T follicular helper cell (primary cell): Measurements from ENCODE around the gene PIK3R5.

ENCODE experiments used
- DNase-seq: peaks from one replicate; pipeline ENCODE4 v3.0.0-alpha.2; 2020; ENCODE audit warnings: low read depth

Gene PIK3R5

GRCh38 chr17:8953156-8953885 is 12.2 kb downstream of the PIK3R5 start:
- no peak for DNase-seq

DNA sequence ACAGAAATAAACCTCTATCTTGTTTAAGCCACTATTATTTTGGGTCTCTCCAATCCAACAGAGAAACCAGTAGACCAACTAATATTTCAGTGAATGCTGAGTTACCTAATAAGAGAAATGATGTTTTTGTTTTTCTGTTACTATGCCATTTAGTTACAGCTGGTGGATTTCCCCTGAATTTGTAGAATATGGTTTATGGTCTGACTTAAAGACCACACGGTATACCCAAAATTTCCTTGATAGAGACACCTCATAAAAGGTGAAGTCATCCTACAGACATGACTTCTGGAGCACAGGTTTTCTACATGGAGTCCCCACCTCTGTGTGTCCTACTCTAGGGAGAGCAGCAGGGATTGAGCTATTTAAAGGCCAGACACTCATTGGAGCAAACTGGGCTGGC is 13.3 kb downstream of the PIK3R5 start:
- no peak for DNase-seq

GRCh38 chr17:8951206-8951605 is 14.3 kb downstream of the PIK3R5 start:
- no peak for DNase-seq

DNA sequence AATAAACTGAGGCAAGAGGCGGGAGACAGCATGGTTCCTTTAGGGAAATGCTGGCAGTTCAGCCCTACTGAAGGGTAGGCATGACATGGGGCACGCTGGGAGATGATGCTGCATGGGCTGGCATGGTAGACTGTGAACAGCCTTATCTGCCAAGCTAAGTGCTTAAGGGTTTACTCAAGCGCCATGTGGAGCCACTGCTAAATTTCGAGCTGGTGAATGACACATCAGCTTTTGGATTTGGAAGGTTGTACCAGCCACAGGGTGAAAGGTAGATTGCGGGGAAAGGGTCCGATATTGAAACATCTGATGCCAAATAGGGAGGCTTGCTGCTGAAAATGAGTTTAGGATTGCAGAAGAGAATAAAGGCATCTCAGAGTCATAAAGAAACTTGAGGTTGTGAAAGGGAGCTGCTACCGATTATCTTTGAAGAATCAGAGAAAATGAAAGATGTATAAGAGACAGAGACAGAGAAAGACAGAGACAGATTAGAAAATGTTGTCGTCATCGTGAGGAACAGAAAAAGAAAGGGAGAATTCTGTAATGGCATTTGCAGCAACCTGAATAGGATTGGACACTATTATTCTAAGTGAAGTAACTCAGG is 16.3 kb downstream of the PIK3R5 start:
- no peak for DNase-seq

- DNase-seq = no peak
These were observed 17.0 kb downstream of the PIK3R5 start for GRCh38 chr17:8948462-8948861.

DNA sequence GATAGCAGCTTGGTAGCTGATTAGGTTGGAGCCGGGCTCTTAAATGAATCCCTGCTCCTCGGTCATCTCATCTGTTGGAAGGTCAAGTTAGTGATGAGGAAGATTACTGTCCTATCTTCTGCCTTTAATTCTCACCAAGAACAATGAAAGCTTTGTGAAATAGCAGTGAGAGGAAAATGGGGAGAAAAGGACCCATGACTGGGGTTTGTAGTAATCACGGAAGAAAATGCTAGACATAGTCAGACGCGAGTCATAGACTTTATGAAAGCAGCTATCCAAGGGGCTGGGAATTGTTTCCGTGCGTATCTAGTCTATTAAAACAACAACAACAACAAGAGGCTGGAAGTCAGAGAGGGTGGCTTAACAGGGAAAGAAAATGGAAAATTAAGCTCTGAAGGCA is 18.3 kb downstream of the PIK3R5 start:
- DNase-seq = no peak

GRCh38 chr17:8946476-8946875 is 19.0 kb downstream of the PIK3R5 start:
- DNase-seq = no peak

DNA sequence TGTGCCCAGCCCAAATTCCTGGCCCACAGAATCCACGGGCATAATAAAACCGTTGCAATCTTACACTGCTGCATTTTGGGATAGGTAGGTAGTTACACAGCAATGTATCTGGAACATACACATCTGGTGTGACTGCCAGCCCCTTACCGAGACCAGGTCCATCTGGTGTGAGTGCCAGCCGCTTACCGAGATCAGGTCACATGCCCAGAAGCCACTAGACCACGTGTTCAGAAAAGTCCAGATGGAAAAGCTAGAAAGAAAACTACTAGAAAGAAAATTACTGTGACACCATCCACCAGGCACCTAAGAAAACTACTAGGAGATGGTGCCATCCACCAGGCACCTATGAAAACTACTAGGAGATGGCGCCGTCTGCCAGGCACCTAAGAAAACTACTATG is 19.4 kb downstream of the PIK3R5 start:
- DNase-seq = no peak

DNA sequence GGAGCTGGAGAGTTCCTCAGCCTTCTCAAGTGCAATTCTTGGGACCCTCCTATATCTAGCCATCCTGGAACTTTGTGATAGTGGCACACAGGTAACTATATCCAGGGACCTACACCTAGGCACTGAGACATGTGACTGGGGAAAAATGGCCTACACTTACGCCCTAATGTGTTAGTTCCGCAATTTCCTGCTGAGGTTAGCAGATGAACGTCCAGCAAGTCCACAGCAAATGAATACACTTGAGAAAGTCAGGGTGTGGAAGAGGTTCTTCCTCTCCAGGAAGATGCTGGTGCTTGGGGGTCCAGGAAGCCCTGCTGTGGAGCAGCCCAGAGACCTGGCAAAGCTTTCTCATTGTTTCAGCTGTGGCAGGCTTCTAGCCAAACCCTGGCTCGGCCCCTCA is 20.8 kb downstream of the PIK3R5 start:
- DNase-seq = no peak

- no peak for DNase-seq
These were observed 21.4 kb downstream of the PIK3R5 start for GRCh38 chr17:8944083-8944482.

DNA sequence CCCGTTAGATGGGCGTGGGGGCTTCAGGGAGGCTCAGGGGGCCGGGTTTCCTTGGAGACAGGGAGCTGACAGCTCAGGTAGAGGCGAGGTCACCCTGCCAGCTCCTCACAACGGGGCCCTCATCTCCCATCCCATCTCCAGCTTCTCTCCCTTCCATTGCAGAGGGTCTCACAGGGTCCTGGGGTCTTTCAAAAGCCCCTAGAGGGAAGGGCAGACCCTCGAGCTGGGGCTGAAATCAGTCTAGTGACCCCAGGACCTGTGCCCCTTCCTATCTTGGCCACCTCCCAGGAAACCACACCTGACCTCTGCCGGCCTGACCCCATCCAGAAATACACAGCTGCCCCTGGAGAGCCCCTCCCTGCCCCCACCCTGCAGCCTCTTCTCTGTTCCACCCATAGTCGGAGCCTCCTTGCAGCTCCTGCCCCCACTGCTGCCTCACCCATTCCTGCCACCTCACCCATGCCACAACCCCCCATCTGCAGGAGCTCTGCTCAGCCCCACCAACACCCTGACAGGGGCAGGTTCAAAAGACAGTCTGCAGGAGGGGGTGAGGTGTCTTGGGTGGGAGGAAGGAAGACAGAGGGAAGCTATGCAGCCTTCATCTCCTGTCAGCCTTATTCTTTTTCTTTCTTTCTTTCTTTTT is 23.4 kb downstream of the PIK3R5 start:
- DNase-seq = no peak

GRCh38 chr17:8941520-8941919 is 24.0 kb downstream of the PIK3R5 start:
- DNase-seq = no peak

DNA sequence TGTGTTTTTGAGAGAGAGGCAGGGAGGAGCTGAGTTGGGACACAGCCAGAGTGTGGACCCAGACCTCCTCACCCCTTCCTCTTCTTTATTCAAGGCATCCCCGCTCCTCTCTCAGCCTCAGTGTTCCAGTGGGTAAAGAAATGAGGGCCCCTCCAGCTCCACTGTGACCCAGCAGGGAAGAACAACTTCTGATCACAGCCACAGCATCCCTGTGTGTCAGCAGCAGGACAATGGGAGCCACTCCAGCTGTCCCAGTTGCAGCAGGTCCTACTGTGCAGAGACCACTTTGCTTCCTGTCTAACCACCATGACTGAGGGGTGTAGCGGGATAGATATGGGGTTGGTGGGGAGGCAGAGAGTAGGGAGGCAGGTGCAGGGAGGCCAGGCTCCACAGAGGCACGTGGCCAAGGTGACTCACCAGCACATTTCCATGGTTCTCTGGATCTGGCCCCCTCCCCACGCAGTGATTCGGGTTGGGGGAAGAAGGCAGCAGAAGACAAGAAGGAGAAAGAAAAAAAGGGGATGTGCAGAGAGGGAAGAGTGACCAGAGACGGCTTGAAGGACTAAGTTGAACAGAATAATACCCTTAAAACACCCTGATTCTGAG is 24.5 kb downstream of the PIK3R5 start:
- no peak for DNase-seq

- no peak for DNase-seq
These were observed 25.8 kb downstream of the PIK3R5 start for GRCh38 chr17:8939496-8940334.

DNA sequence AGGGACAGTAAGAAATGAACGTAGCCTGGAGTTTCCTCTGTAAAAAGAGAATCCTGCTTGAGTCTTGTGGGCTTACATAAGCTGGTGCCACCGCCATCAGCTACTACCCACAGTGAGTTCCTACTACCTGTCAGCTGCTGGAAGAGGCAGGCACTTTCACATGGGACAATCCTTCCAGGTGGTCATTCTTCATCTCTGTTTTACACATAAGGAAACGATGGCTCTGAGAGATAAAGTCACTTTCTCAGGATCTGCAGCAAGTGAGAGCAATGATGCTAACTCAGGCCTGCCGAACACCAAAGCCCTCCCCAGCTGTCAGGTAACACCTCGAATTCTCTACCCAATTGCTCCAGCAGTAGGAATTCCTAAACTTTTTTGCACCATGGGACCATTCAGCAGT is 26.6 kb downstream of the PIK3R5 start:
- no peak for DNase-seq

DNA sequence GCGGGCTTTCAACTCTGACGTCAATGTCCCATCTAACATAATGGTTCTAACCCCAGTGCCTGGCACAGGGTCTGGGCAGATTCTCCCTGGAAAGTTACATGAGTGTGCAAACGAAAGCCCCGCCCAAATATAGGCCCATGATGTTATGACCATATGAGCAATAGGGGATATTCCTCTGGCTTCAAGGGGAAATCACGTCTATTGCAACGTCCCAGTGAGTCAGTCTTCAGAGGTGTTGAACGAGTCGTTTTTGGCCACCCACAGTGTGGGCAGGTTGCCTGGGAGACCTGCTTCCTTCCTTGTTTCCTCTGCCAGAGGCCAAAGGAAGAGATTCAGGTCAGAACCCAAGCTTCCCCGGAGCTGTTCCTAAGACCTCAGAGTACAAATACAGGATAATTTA is 30.3 kb downstream of the PIK3R5 start:
- no peak for DNase-seq

- DNase-seq = no peak
These were observed 31.2 kb downstream of the PIK3R5 start for GRCh38 chr17:8934346-8934745.

GRCh38 chr17:8930649-8931048 is 34.9 kb downstream of the PIK3R5 start:
- DNase-seq = no peak

- DNase-seq = no peak
These were observed 37.2 kb downstream of the PIK3R5 start for GRCh38 chr17:8928347-8928746.

GRCh38 chr17:8927395-8927794 is 38.1 kb downstream of the PIK3R5 start:
- DNase-seq = no peak

GRCh38 chr17:8925808-8926207 is 39.7 kb downstream of the PIK3R5 start:
- DNase-seq = no peak

DNA sequence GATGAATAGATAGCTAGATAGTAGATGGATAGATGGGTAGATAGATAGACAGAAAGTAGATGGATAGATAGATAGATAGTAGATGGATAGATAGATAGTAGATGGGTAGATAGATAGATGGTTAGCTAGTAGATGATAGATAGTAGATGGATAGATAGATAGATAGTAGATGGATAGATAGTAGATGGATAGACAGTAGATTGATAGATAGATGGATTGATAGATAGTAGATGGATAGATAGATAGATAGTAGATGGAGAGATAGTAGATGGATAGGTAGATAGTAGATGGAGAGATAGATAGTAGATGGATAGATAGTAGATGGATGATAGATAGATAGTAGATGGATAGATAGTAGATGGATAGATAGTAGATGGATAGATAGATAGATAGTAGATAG is 40.4 kb downstream of the PIK3R5 start:
- DNase-seq = no peak
